GM12878 (cell line): ENCODE results near the gene NTN1. TPM values are rescaled to one million over a fixed set of nuclear protein-coding genes. Genes with fewer than 3 reads are reported as not detected.

ENCODE experiments used
- ATAC-seq: fragments of 200-7000 bp; cut with Tn5 transposase; 3 replicates; pipeline ENCODE4 v1.9.1; 2020; ENCODE audit warnings: mild to moderate bottlenecking, moderate library complexity
- BruUV-seq: library from RNA; stranded (reverse); fragments of 400-500 nt; replicated peaks from 2 replicates; lab custom pipeline; 2021; lab: Mats Ljungman, UMichigan
- CTCF ChIA-PET: fragments of 300-600 bp; sonication (Branson Sonifier 250); formaldehyde crosslinking; extraction: SDS; loops from one replicate; lab custom pipeline; 2021; ENCODE audit warnings: inconsistent platforms; lab: Yijun Ruan, JAX
- POLR2A ChIA-PET: fragments of 350-600 bp; formaldehyde crosslinking; extraction: SDS; loops from one replicate; lab custom pipeline; 2021; ENCODE audit warnings: inconsistent platforms; lab: Charles Lee
- RAD21 ChIA-PET: fragments of 300-600 bp; sonication (Branson Sonifier 250); formaldehyde crosslinking; loops from one replicate; lab custom pipeline; 2023; ENCODE audit warnings: antibody characterized with exemption; ENCODE audit not compliant: unreplicated experiment; lab: Charles Lee
- SMC1A ChIA-PET: fragments of 300-600 bp; sonication (Branson Sonifier 250); formaldehyde crosslinking; loops from one replicate; lab custom pipeline; 2023; ENCODE audit not compliant: unreplicated experiment, uncharacterized antibody; lab: Charles Lee
- DNase-seq: peaks from one replicate; pipeline ENCODE4 v3.0.0-alpha.2; 2011; ENCODE audit warnings: low read depth, low spot score
- FAIRE-seq: peaks from 3 replicates; lab custom pipeline; 2011; peaks lifted over from hg19 to GRCh38; lab: Jason Lieb, UNC
- H2AFZ ChIP-seq: 2 replicates; pipeline ENCODE4 v1.6.0; 2011; ENCODE audit warnings: low read depth, low read length, control low read depth; ENCODE audit not compliant: control insufficient read depth
- H3K27ac ChIP-seq: 2 replicates; pipeline ENCODE4 v1.5.1; 2011; ENCODE audit warnings: control low read depth; ENCODE audit not compliant: control insufficient read depth, insufficient read depth
- H3K27me3 ChIP-seq, 2 experiments: replicated peaks in 1 of 2; 2 replicates each; pipeline versions ENCODE4 v1.6.0 to v1.6.1; 2011; ENCODE audit warnings: low read length in 1 of 2; ENCODE audit not compliant: control insufficient read depth in 2 of 2, insufficient read depth in 2 of 2
- H3K36me3 ChIP-seq, 2 experiments: 2 replicates each; pipeline ENCODE4 v1.5.1; 2011; ENCODE audit warnings: low read length in 1 of 2; ENCODE audit not compliant: control insufficient read depth in 2 of 2, insufficient read depth in 2 of 2
- H3K4me1 ChIP-seq: 2 replicates; pipeline ENCODE4 v1.6.1; 2011; ENCODE audit warnings: mild to moderate bottlenecking, low read length, moderate library complexity, mixed read lengths; ENCODE audit not compliant: control insufficient read depth, insufficient read depth
- H3K4me2 ChIP-seq: 2 replicates; pipeline ENCODE4 v1.6.0; 2011; ENCODE audit warnings: control low read depth; ENCODE audit not compliant: control insufficient read depth, insufficient read depth
- H3K4me3 ChIP-seq: fragments of 200-600 bp; sonication (generic); 2 replicates; pipeline ENCODE4 v1.5.1; 2016
- H3K79me2 ChIP-seq: 2 replicates; pipeline ENCODE4 v1.6.0; 2011; ENCODE audit warnings: low read length; ENCODE audit not compliant: control insufficient read depth, insufficient read depth
- H3K9ac ChIP-seq: 2 replicates; pipeline ENCODE4 v1.8.0; 2011; ENCODE audit warnings: low read length, control low read depth, mixed read lengths; ENCODE audit not compliant: control insufficient read depth, insufficient read depth
- H3K9me3 ChIP-seq: replicated peaks from 3 replicates; pipeline ENCODE4 v1.5.1; 2011; ENCODE audit warnings: mild to moderate bottlenecking, low read length; ENCODE audit not compliant: control insufficient read depth, insufficient read depth
- H4K20me1 ChIP-seq: 2 replicates; pipeline ENCODE4 v1.6.0; 2011; ENCODE audit not compliant: control insufficient read depth, insufficient read depth
- ATF3 ChIP-seq: IDR thresholded peaks from 2 replicates; pipeline ENCODE4 v1.6.1; 2011; ENCODE audit warnings: low read depth, mild to moderate bottlenecking, low read length, moderate library complexity, borderline replicate concordance; ENCODE audit errors: extremely low read depth
- CHD2 ChIP-seq: IDR thresholded peaks from 2 replicates; pipeline ENCODE4 v1.6.1; 2011; ENCODE audit warnings: low read depth, low read length, improper control_type of control experiment, borderline replicate concordance
- ETV6 ChIP-seq, 2 experiments: fragments of 450-650 bp in 1 of 2; IDR thresholded peaks in 1 of 2; conservative IDR thresholded peaks in 1 of 2; 2 replicates each; pipeline ENCODE4 v1.6.1; 2014; ENCODE audit warnings: antibody characterized with exemption in 1 of 2, borderline replicate concordance in 1 of 2, low read depth in 1 of 2, mild to moderate bottlenecking in 1 of 2, moderate library complexity in 1 of 2
- FOXM1 ChIP-seq: IDR thresholded peaks from 2 replicates; pipeline ENCODE4 v1.6.1; 2012; ENCODE audit warnings: low read depth, mild to moderate bottlenecking, inconsistent platforms, low read length, moderate library complexity
- GABPA ChIP-seq: IDR thresholded peaks from 2 replicates; pipeline ENCODE4 v1.6.1; 2014; ENCODE audit warnings: antibody characterized with exemption, low read depth, mild to moderate bottlenecking, inconsistent platforms
- HSF1 ChIP-seq: fragments of 150-350 bp; IDR thresholded peaks from 2 replicates; pipeline ENCODE4 v1.6.1; 2014; ENCODE audit warnings: mild to moderate bottlenecking, low read depth, low read length
- IKZF1 ChIP-seq: fragments of 450-650 bp; conservative IDR thresholded peaks from 2 replicates; pipeline ENCODE4 v1.6.1; 2017; ENCODE audit warnings: antibody characterized with exemption, mild to moderate bottlenecking
- KDM1A ChIP-seq: fragments of 200-600 bp; sonication (generic); IDR thresholded peaks from 2 replicates; pipeline ENCODE4 v1.6.1; 2016; ENCODE audit warnings: borderline replicate concordance
- MTA2 ChIP-seq: fragments of 450-650 bp; IDR thresholded peaks from 2 replicates; pipeline ENCODE4 v1.6.1; 2016; ENCODE audit warnings: low read depth, mild to moderate bottlenecking, moderate library complexity
- MXI1 ChIP-seq: fragments of 150-350 bp; IDR thresholded peaks from 2 replicates; pipeline ENCODE4 v1.6.1; 2011; ENCODE audit warnings: low read depth, mild to moderate bottlenecking, inconsistent platforms, low read length, improper control_type of control experiment
- NBN ChIP-seq: fragments of 450-650 bp; IDR thresholded peaks from 2 replicates; pipeline ENCODE4 v1.6.1; 2016
- RELA ChIP-seq: fragments of 450-650 bp; IDR thresholded peaks from 2 replicates; pipeline ENCODE4 v1.8.0; 2014; ENCODE audit warnings: borderline replicate concordance; ENCODE audit not compliant: partially characterized antibody
- USF2 ChIP-seq: IDR thresholded peaks from 2 replicates; pipeline ENCODE4 v1.6.1; 2011; ENCODE audit warnings: low read depth, low read length, improper control_type of control experiment, borderline replicate concordance
- YBX1 ChIP-seq: fragments of 450-650 bp; IDR thresholded peaks from 2 replicates; pipeline ENCODE4 v1.6.1; 2016; ENCODE audit warnings: antibody characterized with exemption
- ZNF687 ChIP-seq: fragments of 450-650 bp; IDR thresholded peaks from 2 replicates; pipeline ENCODE4 v1.6.1; 2017; ENCODE audit warnings: mild to moderate bottlenecking, moderate library complexity
- WGBS: methylation state at CpG from one replicate; pipeline ENCODE4 v1.1.6; 2016; ENCODE audit warnings: low lambda C conversion rate; ENCODE audit not compliant: insufficient replicate concordance, insufficient coverage; ENCODE audit errors: missing lambda C conversion rate; 5-methylcytosine and 5-hydroxymethylcytosine counted together
- in situ Hi-C: fragments of 300-500 bp; cut with MboI; formaldehyde crosslinking; loops from 9 replicates; pipeline ENCODE4 v1.14.3; 2018; ENCODE audit warnings: mixed read lengths
- intact Hi-C: fragments of 100-400 bp; cut with micrococcal nuclease; formaldehyde crosslinking; loops from one replicate; pipeline ENCODE4 v1.14.2; 2022; ENCODE audit not compliant: unreplicated experiment
- polyA plus RNA-seq, 11 experiments: library from polyadenylated mRNA; depleted of rRNA in 4 of 11; unstranded in 6 of 11; stranded (reverse) in 5 of 11; fragments of >200 nt; fragmentation: Nextera tagmentation in 4 of 11; fragmentation: Illumina TruSeq in 1 of 11; extraction: Ambion mirVana in 4 of 11; extraction: Trizol in 1 of 11; gene quantifications; 1 replicate in 1 of 11; 2 replicates in 10 of 11; pipeline versions ENCODE4 v1.2.1 to v1.2.3, GENCODE V29; 2011 to 2016; ENCODE audit warnings: inconsistent platforms in 2 of 11, missing spikeins in 2 of 11, low read depth in 1 of 11
- total RNA-seq, 4 experiments: library from RNA; depleted of rRNA in 3 of 4; stranded (reverse); fragments of >200 nt in 3 of 4; fragmentation: Illumina TruSeq in 1 of 4; extraction: Trizol in 1 of 4; gene quantifications; 2 replicates each; pipeline versions ENCODE4 v1.2.1 to v1.2.3, GENCODE V29; 2013 to 2021

The NTN1 gene
- total and polyA plus RNA-seq, 10 of the 15 experiments (the other 5 are each of a cell fraction or from before 2014, with no cell fraction given), result 0.02 to 0.89 (median 0.35) TPM

GRCh38 chr17:9174779-9175574 lies 153.7 kb downstream of the NTN1 start:
- WGBS, result 51% methylated on average over 9 of the region's 9 CpGs
- DNase-seq (no peak), FAIRE-seq (no peak), ATAC-seq (no peak)
- TF ChIP-seq FOXM1 (no peak), ETV6 (conservative IDR thresholded peaks at IDR 0.05 in 1 of 2, IDR thresholded peaks at IDR 0.05 in 1 of 2; ENCODE audit: borderline replicate concordance in 1 of 2, low read depth in 1 of 2) (no peak), ATF3 (no peak), USF2 (no peak), MTA2 (no peak), GABPA (no peak), HSF1 (no peak), KDM1A (no peak), CHD2 (no peak), MXI1 (no peak), YBX1 (no peak), RELA (no peak), ZNF687 (no peak), NBN (no peak), IKZF1 (no peak)
- Histone ChIP-seq H4K20me1 (no peaks in the 10 kb centered on the region; the same call in 1 of the 2 replicates), H3K79me2 (no peaks in the 10 kb centered on the region), H3K9ac (no peak overlapping the region), H2AFZ (no peak overlapping the region), H3K4me1 (no peaks in the 10 kb centered on the region), H3K4me2 (no peak overlapping the region), H3K27ac (no peak overlapping the region), H3K9me3 (no peaks in the 10 kb centered on the region), H3K4me3 (no peak overlapping the region), H3K36me3 (no peaks in the 10 kb centered on the region), H3K27me3 (no peaks in the 10 kb centered on the region)
- intact Hi-C loops, result no loop called here
- RAD21 ChIA-PET, result no interaction called here
- CTCF ChIA-PET, result no interaction called here
- SMC1A ChIA-PET, result no interaction called here
- in situ Hi-C loops, result no loop called here
- BruUV-seq, result no TSS peak
- POLR2A ChIA-PET, result no interaction called here
